Suprapubic skin (tissue), 4 donors: ENCODE results near the gene ITPK1.

Experiments
- CTCF ChIP-seq, 2 donors: fragments of 200-600 bp in 1 of 2; fragments of 450-650 bp in 1 of 2; sonication (generic) in 1 of 2; IDR thresholded peaks; one replicate each; pipeline ENCODE4 v1.5.1; 2016 to 2019; ENCODE audit warnings: antibody characterized with exemption in 2 of 2, mild to moderate bottlenecking in 1 of 2, moderate library complexity in 1 of 2
- EP300 ChIP-seq: sonication (generic); formaldehyde crosslinking; IDR thresholded peaks from one replicate; pipeline ENCODE4 v1.6.1; 2017; ENCODE audit warnings: antibody characterized with exemption
- POLR2A ChIP-seq, 2 donors: fragments of 450-650 bp; IDR thresholded peaks; one replicate each; pipeline ENCODE4 v1.6.1; 2017; ENCODE audit warnings: antibody characterized with exemption in 2 of 2, mild to moderate bottlenecking in 2 of 2, moderate library complexity in 2 of 2
- POLR2AphosphoS5 ChIP-seq, 3 donors: sonication (generic); formaldehyde crosslinking; IDR thresholded peaks; one replicate each; pipeline ENCODE4 v1.6.1; 2017; ENCODE audit warnings: antibody characterized with exemption in 3 of 3

GRCh38 chr14:93096691-93097322 is 18.9 kb downstream of the ITPK1 start:
- TF ChIP-seq CTCF (IDR thresholded peaks at IDR 0.05) (no peak), POLR2A (IDR thresholded peaks at IDR 0.05) (no peak), EP300 (no peak), POLR2AphosphoS5 (IDR thresholded peaks at IDR 0.05) (no peak)
